ACHN (cell line): ENCODE results near the gene N4BP2L1.
"Not testable (repeated sequence)": the region's sequence is repeated elsewhere in the genome, so short reads cannot be mapped to it uniquely, and the experiment has no call there.

ENCODE experiments used
- DNase-seq: peaks from one replicate; pipeline ENCODE4 v3.0.0-alpha.2; 2015
- in situ Hi-C: cut with HindIII; loops from 2 replicates; pipeline ENCODE4 v1.10.0; 2017; ENCODE audit warnings: low sequenced_read_pairs, low pct_ligation_motif_present, low pct_unique_long_range_greater_than_20kb

N4BP2L1 gene

DNA sequence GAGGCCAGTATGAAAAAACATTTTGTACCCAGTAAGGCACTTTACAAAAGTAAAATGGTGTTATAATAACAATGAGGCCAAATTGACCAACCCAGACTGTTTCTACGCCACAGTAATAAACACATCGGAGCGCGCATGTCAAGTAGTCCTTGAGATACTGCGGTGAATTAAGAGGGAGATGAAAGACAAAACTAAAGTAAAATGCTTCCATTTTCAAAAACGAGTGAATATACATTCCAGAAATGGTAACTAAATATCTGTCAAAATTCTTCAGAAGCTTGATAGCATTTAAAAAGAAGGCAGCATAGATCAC, 19.0 kb downstream of the N4BP2L1 start:
- no peak for DNase-seq
- in situ Hi-C loops = no loop called here

DNA sequence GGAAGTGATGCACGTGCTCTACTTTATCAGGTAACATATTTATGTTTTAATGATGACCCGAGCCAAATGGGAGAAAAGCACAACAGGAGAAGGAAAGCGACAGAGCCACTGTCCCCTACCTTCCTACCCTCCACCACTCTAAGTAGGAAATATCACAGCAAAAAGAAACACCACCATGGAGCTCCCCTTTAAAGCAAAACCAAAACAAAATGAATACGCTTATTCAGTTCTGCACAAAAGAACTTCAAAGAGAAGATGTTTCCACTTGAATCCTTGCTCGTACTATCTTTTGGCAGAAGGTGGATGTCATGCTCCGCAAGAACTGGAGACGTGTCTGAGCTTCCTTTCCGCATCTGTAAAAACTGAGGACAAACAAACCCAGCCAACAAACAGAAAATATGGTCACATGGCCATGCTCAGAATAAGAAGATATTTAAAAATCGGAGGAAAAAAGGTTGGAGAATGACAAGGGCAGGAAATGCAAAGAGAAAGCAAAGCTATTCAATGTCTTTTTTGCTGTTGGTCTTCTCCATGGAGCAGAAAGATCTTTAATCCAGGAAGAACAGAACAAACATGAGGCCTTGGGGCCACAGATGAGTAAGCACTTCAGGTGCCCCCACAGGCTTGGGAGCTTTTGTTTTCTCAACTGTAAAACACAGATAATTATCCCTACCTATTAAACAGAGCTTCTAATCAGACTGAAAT, 19.5 kb downstream of the N4BP2L1 start:
- DNase-seq = no peak
- in situ Hi-C loops = no loop called here

DNA sequence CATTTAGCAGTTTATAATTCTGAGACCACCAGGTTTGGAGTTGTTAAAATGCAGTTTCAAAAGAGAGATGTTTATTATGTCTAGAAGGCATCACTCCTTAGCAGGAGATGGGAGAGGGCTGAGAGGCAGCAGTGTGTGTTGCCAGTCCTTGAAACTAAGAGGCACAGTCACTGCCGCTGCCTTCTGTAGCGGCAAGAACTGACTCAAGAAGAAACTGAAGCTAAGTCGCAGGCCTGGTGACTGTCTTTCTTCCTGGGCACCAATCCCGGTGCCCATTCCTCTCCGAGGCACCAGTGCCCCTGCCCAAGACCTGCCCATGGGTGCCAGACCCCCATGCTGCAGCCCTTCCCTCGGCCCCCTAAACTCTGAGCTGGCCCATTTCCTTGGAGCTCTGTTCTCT, 20.1 kb downstream of the N4BP2L1 start:
- no peak for DNase-seq
- in situ Hi-C loops = no loop called here

DNA sequence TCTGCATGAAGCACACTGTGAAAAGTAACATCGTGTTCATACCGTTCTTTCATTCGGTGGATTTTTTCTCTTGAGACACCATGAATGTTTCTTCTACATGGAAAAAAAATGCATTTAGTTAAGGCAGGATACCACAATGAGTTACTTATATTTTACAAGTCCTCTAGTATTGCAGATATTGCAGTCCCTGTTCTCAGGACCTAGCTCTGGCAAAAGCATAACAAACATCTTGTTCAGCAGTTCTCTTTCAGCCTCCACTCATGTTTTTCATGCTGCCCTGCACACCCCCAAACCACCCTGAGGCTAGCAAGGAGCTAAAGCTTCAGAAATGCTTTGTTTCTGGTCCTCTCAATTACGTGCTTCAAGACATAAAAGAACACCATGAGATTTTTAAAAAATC, 24.8 kb downstream of the N4BP2L1 start:
- in situ Hi-C loops = no loop called here
- no peak for DNase-seq

DNA sequence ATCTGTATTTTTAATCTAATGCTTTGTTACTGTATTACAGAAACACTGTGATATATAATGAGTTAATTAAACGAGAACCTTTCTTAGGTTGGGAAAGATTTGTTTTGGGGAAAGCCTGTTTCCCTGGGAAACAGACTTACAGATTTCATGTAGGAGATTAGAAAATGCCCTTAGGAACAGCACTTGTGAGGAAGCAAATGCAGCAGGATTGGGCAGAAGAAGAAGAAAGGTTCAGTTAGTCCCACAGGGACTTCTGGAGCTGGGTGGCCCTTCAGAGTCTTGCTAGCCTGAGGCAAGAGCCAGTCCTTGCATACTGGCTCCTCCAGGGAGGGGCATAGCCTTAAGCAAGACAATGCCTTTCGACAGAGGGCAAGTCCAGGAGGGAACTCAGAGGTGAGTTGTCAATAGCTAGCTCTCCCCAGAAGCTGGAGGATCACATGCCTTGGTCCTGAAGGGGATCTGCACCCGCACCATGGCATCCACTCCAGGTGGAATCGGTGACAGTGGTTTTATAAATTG, 36.8 kb downstream of the N4BP2L1 start:
- no peak for DNase-seq
- in situ Hi-C loops = no loop called here

DNA sequence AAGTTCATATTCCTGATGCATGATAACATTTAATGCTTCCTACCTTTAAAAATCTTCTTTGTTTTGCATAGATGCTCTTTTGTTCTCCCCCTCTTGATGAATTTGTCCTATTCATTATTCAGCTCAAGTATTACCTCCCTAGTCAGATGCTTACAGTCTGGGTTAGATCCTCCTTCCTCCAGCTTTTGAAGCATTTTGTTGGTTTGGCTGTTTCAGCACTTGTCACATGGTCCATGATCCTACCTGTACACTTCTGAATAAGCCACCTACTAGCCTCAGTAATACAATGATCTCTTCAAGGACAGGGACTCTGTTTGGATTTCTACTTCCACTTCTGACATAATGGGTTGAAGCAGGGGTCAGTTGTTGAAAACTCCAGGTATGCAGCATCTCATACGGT, 37.4 kb downstream of the N4BP2L1 start:
- in situ Hi-C loops = no loop called here
- no peak for DNase-seq

DNA sequence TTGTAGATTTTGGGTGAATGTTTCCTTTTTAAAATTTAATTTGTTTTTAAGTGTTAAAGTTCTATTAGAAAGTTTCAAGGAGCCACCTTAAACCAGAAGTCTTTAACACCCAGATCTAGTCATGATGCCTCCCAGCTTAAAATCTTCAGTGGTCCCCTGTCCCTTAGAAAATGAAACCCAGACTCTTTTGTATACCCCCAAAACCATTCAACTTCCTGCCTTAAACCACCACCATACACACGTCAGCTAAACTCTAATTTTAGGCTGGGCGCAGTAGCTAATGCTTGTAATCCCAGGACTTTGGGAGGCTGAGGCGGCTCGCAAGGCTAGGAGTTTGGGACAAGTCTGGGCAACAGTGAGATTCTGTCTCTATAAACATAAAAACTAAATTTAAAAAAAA, 37.9 kb downstream of the N4BP2L1 start:
- in situ Hi-C loops = no loop called here
- DNase-seq = no peak

DNA sequence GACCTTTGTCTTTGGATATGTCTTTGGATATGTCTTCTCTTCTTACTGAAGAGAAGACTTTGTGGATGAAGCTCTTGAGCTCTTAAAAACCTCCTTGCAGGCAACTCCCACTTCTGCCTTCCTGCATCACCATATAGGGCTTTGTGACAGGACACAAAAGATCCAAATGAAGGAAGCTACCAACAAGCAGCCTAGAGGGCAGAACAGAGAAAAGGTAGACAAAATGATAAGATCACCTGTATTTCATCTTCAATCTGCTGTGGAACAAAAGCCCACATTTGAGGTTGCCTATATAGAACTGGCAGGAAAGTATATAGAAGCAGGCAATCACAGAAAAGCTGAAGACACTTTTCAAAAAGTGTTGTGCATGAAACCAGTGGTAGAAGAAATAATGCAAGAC, 42.5 kb downstream of the N4BP2L1 start:
- no peak for DNase-seq
- in situ Hi-C loops = no loop called here

DNA sequence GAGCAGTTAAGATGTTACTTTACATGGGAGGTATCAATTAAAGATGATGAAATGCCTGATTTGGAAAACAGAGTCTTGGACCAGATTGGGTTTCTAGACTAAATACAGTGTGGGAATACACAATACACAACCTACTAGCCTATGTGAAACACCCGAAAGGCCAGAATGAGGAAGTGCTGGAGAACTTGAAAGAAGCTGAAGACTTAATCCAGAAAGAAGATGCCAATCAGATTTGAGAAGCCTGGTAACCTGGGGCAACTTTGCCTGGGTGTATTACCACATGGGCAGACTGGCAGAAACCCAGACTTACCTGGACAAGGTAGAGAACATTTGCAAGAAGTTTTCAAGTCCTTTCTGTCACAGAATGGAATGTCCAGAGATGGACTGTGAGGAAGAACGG, 43.2 kb downstream of the N4BP2L1 start:
- no peak for DNase-seq
- in situ Hi-C loops = no loop called here

DNA sequence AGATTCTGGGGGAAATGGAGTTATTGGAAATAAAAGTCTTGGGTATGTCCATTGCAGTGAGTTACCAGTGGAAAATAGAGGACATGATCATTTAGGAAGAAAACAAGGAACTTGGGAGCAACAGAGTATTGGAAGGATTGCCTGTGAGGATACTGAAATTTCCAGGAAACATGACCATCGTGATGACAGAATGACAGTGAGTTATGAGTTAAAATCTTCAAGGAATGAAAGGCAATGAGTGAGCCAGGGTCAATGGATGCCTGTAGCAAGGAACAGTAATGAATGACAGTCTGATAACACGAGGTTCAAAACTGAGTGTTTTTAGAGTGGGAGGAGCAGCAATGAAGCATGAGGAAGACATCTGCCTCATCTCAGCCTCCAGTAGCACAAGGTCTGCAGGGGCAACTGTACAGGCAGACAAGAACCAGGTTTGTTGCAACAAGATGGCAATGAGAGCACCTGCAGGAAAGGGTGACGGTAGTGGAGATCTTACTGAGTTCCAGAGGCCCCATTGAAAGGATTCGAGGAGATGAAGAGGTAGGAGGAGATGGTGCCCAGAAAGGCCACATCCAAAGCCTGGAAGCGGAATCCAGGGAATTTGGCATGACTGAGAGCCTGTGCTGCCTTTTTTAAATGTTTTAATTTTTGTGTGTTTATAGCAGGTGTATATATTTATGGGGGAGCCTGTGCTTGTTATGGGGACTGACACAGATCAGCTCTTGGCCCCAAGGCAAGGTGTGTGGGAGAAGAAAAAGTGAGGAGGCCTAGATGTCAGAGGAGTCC, 43.9 kb downstream of the N4BP2L1 start:
- DNase-seq = no peak
- in situ Hi-C loops = no loop called here

DNA sequence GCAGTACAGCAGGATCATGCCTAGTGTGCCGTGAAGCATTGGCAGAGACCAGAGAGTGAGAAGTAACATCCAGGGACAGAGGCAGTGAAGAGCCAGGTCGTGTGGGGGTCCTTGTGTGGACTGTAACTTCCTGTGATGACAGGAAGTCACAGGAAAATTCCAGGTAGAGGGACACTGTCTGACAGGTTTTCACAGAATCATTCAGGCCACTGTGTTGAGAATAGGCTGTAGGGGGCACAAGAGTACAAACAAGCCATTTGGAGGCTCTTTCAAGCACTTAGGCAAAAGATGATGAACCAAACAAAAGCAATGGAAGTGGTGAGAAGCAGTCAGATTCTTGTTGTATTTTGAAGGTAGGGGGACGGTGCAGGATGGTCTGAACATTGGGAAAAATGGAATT, 46.4 kb downstream of the N4BP2L1 start:
- in situ Hi-C loops = no loop called here
- peak; percentile 8 for DNase-seq

DNA sequence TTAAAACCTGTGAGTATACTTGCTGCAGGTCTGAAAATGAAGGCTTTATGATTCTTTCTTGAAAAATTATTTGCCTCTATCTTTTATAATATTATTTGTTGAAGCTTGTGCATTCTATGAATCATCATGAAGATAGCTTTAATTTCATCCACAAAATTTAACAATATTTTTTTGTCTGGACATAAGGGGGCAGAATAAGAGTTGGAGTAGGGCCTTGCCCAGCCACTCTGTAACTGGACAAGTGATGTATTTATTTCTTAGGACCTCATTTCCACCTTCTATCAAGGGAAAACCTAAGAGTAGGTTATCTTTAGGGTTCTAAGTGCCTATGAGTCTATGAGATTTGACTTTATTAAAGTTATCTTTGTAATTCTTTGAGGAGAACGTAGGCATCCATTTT, 49.9 kb downstream of the N4BP2L1 start:
- in situ Hi-C loops = no loop called here
- peak; percentile 3 for DNase-seq

DNA sequence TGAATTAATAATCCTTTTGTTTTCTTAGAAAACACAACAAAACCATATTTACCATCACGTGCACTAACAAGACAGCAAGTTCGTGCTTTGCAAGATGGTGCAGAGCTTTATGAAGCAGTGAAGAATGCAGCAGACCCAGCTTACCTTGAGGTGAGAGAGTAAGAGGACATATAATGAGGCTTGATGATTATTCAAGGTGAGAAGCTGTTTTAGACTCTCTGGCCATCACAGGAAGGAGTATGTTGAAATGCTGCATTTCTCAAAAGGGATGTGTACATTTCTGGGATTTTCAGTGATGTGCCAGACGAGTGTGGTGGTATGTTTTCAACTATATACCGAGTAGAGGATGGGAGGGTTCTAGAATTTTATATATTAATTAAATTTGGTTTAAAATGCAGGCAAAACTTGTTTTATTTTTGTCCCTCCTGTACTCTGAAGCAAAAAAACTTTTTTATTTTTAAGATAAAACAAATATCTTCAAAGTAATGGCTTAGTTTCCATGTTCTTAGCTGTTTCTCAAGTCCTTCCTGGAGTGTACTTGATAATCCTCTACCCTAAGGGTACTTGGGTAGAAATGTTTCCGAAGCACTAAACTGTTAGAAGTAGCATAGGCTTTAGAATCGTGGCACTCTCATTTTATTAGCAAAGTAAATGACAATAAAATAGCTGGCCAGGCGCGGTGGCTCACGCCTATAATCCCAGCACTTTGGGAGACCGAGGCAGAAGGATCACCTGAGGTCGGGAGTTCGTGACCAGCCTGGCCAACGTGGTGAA, 51.1 kb downstream of the N4BP2L1 start:
- in situ Hi-C loops = no loop called here
- no peak for DNase-seq

DNA sequence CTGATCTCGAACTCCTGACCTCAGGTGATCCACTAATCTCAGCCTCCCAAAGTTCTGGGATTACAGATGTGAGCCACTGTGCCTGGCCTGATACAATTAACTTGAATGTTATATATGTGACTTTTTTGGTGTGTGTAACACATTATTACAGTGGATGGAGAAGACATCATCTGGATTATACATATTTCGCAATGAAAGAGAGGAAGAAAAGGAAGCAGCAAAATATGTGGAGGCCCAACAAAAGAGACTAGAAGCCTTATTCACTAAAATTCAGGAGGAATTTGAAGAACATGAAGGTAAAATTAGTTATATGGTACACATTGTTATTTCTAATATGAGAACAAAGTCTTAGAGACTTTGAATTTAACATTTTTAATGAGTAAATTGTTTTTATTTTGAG, 57.1 kb downstream of the N4BP2L1 start:
- in situ Hi-C loops = no loop called here
- DNase-seq = no peak

DNA sequence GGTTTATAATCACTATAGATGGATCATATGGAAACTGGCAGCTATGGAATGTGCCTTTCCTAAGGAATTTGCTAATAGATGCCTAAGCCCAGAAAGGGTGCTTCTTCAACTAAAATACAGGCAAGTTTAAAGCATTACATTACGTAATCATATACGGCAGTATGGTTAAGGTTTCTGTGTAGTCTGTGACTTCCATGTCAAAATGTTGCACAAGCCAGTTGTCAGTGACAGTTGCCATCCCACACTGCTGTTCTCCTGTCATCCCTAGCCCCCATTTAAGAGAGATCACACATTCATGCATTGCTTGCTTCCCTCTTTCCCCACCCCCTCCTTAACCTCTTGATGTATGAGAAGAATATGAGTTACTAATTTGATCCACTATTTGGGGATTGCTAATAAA, 65.4 kb downstream of the N4BP2L1 start:
- in situ Hi-C loops = no loop called here
- DNase-seq = no peak

DNA sequence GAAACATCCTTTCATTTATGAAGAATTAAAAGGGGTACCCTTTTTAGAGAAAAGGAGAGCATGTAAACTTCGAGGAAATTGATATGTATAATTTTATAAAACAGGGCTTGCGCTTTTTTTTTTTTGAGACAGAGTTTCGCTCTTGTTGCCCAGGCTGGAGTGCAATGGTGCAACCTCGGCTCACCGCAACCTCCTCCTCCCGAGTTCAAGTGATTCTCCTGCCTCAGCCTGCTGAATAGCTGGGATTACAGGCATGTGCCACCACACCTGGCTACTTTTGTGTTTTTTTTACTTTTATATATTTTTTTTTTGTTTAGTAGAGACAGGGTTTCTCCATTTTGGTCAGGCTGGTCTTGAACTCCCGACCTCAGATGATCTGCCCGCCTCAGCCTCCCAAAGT, 72.0 kb downstream of the N4BP2L1 start:
- in situ Hi-C loops, DNase-seq: not testable (repeated sequence)

DNA sequence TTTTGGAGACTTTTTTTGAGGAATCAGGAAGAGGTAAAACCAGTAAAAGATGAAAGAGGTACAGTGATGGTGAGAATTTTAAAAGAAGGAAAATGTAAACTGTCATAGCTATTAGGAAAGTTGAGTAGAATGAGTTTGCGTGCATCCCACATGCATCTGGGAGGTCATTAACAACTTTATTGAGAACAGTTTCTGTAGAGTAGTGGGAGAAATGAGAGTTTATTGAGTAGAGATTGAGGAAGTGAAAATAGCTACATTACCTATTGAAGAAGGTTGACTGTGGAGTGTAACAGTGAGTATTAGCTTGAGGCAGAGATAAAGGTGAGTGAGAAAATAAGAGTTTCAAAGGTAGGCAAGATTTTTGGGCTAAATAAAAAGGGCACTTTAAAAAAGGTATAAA, 73.9 kb downstream of the N4BP2L1 start:
- in situ Hi-C loops = no loop called here
- no peak for DNase-seq

DNA sequence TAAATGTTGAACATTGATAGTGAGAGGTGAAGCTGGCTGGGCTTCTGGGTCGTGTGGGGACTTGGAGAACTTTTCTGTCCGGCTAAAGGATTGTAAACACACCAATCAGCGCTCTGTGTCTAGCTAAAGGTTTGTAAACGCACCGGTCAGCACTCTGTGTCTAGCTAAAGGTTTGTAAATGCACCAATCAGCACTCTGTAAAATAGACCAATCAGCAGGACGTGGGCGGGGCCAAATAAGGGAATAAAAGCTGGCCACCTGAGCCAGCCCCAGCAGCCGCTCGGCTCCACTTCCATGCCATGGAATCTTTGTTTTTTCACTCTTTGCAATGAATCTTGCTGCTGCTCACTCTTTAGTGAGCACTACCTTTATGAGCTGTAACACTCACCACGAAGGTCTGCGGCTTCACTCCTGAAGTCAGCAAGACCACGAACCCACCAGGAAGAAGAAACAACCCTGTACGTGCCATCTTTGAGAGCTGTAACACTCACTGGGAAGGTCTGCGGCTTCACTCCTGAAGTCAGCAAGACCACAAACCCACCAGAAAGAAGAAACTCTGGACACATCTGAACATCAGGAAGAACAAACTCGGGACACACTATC, 77.0 kb downstream of the N4BP2L1 start:
- in situ Hi-C loops, DNase-seq: not testable (repeated sequence)
